ENCODE data around the gene DGKQ. TPM values are rescaled to one million over a fixed set of nuclear protein-coding genes. Genes with fewer than 3 reads are reported as not detected.

Gene DGKQ
- total RNA-seq, 1 experiment from 2014 or later, result 22.0 TPM

GRCh38 chr4:950136-951020 lies 23.0 kb downstream of the DGKQ start:
- no peak overlapping the region for H2AFZ ChIP-seq (ENCODE audit: low read depth, low read length, poor library complexity, severe bottlenecking)
- ChIA-PET POLR2A (no interaction called here), RAD21 (ENCODE audit: low non-redundant PET in 1 of 2, low total read pairs in 2 of 2, uncharacterized antibody in 2 of 2, unreplicated experiment in 2 of 2) (no interaction called here), CTCF (no interaction called here)
- H3K9ac ChIP-seq (ENCODE audit: low read length), result no peak overlapping the region
- H3K79me2 ChIP-seq (ENCODE audit: insufficient read depth, low read length), result no peaks in the 10 kb centered on the region
- H3K4me1 ChIP-seq (ENCODE audit: control insufficient read depth in 1 of 2, insufficient read depth in 2 of 2, low read length in 2 of 2), result no peaks in the 10 kb centered on the region
- no peaks in the 10 kb centered on the region for H3K36me3 ChIP-seq (ENCODE audit: control insufficient read depth in 1 of 2, insufficient read depth in 2 of 2, low read length in 2 of 2)
- BruUV-seq (replicated peaks), result no TSS peak
- H3K27me3 ChIP-seq (ENCODE audit: insufficient read depth, low read length), result no peaks in the 10 kb centered on the region
- no peaks in the 10 kb centered on the region for H4K20me1 ChIP-seq (ENCODE audit: insufficient read depth)
- DNase-seq (ENCODE audit: low read depth, low spot score), result no peak
- intact Hi-C loops (cut with micrococcal nuclease), result no loop called here
- no peaks in the 10 kb centered on the region for H3K9me2 ChIP-seq (ENCODE audit: insufficient read depth)
- TF ChIP-seq RAD21 (IDR thresholded peaks at IDR 0.05; ENCODE audit: low read depth) (no peak), ELF1 (IDR thresholded peaks at IDR 0.05; ENCODE audit: borderline replicate concordance, low read depth) (no peak), CEBPB (IDR thresholded peaks at IDR 0.05; ENCODE audit: low read depth) (no peak), POLR2A (IDR thresholded peaks at IDR 0.05; ENCODE audit: borderline replicate concordance, extremely low read depth, insufficient read depth, insufficient read length) (no peak), MAX (IDR thresholded peaks at IDR 0.05) (no peak), POLR2AphosphoS5 (IDR thresholded peaks at IDR 0.05; ENCODE audit: low read depth, low read length) (no peak), EGR1 (IDR thresholded peaks at IDR 0.05; ENCODE audit: low read depth) (no peak), JUND (IDR thresholded peaks at IDR 0.05) (no peak), SP1 (IDR thresholded peaks at IDR 0.05; ENCODE audit: low read depth) (no peak), ZFX (IDR thresholded peaks at IDR 0.05) (no peak), REST (IDR thresholded peaks at IDR 0.05; ENCODE audit: low read depth) (no peak), EZH2phosphoT487 (IDR thresholded peaks at IDR 0.05; ENCODE audit: borderline replicate concordance) (no peak), SIN3A (IDR thresholded peaks at IDR 0.05; ENCODE audit: low read depth) (no peak), CBX3 (IDR thresholded peaks at IDR 0.05; ENCODE audit: low read depth) (no peak), EZH2 (IDR thresholded peaks at IDR 0.05) (no peak), TCF7L2 (IDR thresholded peaks at IDR 0.05; ENCODE audit: borderline replicate concordance, extremely low read depth, insufficient read depth, insufficient read length) (no peak)
- TF ChIP-seq, protein P1, sequence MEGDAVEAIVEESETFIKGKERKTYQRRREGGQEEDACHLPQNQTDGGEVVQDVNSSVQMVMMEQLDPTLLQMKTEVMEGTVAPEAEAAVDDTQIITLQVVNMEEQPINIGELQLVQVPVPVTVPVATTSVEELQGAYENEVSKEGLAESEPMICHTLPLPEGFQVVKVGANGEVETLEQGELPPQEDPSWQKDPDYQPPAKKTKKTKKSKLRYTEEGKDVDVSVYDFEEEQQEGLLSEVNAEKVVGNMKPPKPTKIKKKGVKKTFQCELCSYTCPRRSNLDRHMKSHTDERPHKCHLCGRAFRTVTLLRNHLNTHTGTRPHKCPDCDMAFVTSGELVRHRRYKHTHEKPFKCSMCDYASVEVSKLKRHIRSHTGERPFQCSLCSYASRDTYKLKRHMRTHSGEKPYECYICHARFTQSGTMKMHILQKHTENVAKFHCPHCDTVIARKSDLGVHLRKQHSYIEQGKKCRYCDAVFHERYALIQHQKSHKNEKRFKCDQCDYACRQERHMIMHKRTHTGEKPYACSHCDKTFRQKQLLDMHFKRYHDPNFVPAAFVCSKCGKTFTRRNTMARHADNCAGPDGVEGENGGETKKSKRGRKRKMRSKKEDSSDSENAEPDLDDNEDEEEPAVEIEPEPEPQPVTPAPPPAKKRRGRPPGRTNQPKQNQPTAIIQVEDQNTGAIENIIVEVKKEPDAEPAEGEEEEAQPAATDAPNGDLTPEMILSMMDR (IDR thresholded peaks at IDR 0.05 in 2 of 3, conservative IDR thresholded peaks at IDR 0.05 in 1 of 3; ENCODE audit: borderline replicate concordance in 1 of 3, insufficient read depth in 1 of 3, low read depth in 2 of 3, low read length in 2 of 3), result no peak
- TF ChIP-seq, protein P2, sequence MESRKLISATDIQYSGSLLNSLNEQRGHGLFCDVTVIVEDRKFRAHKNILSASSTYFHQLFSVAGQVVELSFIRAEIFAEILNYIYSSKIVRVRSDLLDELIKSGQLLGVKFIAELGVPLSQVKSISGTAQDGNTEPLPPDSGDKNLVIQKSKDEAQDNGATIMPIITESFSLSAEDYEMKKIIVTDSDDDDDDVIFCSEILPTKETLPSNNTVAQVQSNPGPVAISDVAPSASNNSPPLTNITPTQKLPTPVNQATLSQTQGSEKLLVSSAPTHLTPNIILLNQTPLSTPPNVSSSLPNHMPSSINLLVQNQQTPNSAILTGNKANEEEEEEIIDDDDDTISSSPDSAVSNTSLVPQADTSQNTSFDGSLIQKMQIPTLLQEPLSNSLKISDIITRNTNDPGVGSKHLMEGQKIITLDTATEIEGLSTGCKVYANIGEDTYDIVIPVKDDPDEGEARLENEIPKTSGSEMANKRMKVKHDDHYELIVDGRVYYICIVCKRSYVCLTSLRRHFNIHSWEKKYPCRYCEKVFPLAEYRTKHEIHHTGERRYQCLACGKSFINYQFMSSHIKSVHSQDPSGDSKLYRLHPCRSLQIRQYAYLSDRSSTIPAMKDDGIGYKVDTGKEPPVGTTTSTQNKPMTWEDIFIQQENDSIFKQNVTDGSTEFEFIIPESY (IDR thresholded peaks at IDR 0.05; ENCODE audit: extremely low read depth, insufficient replicate concordance, low read length), result no peak
- TF ChIP-seq, protein P3, sequence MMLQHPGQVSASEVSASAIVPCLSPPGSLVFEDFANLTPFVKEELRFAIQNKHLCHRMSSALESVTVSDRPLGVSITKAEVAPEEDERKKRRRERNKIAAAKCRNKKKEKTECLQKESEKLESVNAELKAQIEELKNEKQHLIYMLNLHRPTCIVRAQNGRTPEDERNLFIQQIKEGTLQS (IDR thresholded peaks at IDR 0.05), result no peak
- H3K4me2 ChIP-seq (ENCODE audit: low read length), result no peak overlapping the region
- no peak overlapping the region for H3K27ac ChIP-seq (ENCODE audit: low read depth, low read length)
- H3K4me3 ChIP-seq (replicated peaks in 1 of 2; ENCODE audit: low read depth in 1 of 2, low read length in 2 of 2), result no peak overlapping the region
- no peak for ATAC-seq
- no peaks in the 10 kb centered on the region for H3K9me3 ChIP-seq (ENCODE audit: control insufficient read depth in 1 of 2, insufficient read depth in 1 of 2, low read depth in 1 of 2, low read length in 2 of 2)
